ENCODE measurements around the gene GPR148.
"Not testable (repeated sequence)": the region's sequence is repeated elsewhere in the genome, so short reads cannot be mapped to it uniquely, and the experiment has no call there.

Gene GPR148, protein sequence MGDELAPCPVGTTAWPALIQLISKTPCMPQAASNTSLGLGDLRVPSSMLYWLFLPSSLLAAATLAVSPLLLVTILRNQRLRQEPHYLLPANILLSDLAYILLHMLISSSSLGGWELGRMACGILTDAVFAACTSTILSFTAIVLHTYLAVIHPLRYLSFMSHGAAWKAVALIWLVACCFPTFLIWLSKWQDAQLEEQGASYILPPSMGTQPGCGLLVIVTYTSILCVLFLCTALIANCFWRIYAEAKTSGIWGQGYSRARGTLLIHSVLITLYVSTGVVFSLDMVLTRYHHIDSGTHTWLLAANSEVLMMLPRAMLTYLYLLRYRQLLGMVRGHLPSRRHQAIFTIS

DNA sequence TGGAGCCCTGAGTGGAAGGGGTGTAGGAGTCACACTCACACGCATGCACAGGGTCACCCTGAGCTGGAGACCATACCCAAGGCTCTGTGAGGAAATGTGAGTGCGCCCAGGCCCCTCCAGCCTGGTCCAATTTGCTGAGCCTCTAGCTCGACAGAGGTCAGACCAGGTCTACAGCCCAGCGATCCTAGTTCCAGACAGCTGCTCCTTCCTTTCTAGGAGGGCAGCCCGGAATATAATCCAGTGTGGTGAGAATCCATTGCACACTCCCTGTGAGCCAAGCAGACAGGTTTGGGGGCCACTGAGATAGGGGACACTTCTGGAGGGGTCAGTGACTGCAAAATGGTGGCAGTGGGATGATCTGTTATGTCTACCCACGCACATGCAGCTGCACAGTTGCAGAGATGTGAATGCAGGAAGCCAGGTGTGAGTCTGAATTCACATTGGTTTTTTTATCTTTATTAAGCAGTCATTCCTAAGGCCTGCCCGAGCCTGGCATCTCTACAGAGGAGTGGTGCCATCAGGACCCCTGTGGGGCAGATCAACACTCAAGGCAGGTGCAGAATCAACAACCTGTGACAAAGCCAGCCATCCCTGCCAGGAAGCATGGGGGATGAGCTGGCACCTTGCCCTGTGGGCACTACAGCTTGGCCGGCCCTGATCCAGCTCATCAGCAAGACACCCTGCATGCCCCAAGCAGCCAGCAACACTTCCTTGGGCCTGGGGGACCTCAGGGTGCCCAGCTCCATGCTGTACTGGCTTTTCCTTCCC lies at the start of gene GPR148:
GPR148 (plus strand) TSS at position 522 of the 768 bp plus-strand sequence; CDS start at position 604, 82 bp downstream.
- DNase-seq, result no peak

DNA sequence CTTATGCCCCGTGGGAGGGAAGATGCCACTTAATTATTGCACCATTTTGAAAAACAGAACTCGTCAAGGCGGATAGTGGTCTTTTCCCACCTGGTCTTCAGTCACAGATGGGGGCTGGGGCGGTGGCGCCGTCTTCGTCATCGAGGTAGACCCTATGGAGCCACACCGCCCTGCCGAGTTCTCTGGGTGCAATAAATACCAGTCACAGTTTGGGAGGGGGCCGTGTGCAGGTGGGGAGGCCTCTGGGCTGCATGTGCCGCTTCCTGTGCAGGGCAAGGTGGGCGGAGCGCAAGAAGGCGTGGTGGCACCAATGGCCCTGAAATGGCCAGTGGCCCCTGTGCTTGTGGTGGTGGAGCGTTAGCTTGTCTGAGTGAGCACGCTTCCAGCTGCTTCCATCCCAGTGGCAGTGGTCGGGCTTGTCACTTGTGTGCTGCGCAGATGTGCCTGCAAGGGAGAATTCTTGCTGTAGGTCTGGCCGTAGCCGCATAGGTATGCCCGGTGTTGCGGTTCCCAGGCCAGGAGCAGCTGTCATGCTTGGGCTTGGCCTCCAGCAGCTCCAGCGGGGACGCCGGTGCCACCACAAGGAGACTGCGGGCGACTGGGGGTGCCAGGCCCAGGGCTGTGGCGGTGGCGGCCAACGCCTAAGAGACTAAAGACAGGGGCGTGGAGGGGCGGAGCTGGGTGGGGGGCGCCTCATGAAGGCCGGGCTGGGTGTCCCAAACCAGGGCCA lies 36.7 kb upstream of the GPR148 start:
- DNase-seq, result not testable (repeated sequence)

DNA sequence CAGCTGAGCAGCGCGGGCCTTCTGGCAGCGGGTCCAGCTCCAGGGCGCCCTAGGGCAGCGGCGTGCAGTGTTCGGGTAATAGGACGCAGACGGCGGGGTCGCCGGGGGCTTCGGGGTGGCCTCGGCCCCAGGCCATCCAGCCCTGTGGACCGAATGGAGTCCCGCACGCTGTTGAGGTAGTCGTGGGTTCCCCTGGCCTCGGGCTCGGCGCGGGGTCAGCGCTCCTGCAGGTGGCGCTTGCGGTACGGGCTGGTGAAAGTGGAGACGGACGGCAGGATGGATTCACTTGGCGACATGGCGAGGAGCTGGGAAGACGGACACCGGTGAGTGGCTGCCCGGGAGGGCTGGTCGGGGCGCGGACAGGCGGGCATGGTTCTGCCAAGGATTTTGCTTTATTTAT lies 35.4 kb upstream of the GPR148 start:
- not testable (repeated sequence) for DNase-seq

DNA sequence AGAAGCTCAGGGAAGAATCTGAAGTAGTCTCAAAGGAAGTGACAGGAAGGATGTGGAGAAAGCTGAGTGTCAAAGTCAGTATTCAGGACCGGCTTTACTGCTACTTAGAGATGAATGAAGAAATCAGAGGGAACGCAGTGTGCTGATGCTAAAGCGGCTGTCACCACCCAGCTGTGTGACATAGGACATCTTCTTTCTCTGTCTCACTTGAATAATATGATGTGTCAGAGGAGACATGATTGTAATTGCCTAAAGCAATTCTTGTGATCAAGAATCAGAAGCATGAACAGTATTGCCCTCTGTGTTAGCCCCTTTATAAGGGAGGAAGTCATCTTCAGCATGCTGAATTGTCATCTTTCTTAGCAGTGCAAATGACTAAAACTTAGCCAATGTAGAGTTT lies 25.6 kb upstream of the GPR148 start:
- not testable (repeated sequence) for DNase-seq

DNA sequence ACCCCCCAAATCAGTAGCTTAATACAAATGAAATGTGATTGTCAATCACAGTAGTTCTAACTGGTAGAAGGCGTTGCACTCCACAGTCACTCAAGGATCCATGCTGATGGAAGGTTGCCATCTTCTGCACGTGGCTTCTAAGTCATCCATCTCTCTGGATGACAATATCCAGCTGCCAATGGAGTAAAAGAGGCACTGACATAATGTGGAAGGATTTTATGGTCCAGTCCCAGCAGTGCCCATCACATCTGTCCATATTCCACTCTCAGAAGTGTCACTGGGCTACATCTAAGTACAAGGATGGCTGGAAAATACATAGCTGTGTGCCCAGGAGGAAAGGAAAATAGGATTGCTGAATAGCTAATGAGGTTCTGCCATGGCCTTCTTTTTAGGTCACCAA lies 14.1 kb upstream of the GPR148 start:
- not testable (repeated sequence) for DNase-seq

DNA sequence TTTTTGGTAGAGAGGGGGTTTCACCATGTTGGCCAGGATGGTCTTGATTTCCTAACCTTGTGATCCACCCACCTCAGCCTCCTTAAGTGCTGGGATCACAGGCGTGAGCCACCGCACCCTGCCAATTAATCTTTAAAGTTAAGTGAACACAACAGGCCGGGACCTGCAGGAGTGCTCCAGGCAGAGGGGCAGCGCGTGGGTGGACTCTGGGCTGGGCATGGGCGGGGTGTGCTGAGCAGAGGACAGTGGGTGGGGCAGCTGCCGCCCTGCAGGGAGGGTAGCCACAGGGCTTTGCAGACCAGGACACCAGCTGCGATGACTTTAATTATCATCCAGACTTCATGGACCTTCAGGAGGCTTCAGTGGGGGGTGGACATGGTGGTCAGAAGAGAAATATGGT lies 8.8 kb upstream of the GPR148 start:
- DNase-seq, result no peak

DNA sequence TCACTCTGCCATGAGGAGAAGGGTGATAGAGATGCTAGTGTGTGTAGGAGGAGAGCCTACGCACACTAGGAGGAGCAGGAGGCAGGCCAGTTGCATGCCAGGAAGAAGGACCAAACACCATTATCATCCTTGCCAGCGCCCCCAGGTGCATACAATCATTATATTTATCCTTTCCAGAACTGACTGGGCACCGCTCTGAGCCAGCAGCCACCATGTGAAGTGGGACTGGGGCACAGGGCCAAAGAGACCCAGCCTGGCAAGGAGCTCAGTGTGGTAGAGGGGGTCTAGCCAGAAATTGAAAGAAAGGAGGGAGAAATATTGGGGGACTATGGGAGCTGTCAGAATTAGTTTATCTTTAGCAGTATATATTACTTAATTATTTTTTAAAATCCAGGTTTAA lies 8.3 kb upstream of the GPR148 start:
- no peak for DNase-seq

DNA sequence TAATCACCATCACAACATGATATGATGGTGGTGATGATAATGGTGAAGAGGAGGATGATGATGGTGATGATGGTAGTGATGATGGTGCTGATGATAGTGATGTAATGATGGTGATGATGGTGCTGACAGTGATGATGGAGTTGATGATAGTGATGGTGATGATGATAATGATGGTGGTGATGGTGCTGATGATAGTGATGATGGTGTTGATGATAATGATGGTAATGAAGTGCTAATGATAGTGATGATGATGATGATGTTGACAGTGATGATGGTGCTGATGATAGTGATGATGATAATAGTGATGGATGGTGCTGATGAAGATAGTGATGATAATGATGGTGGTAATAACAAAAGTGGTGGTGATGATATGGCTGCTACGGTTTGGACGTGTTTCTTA lies 4.4 kb upstream of the GPR148 start:
- DNase-seq, result no peak

DNA sequence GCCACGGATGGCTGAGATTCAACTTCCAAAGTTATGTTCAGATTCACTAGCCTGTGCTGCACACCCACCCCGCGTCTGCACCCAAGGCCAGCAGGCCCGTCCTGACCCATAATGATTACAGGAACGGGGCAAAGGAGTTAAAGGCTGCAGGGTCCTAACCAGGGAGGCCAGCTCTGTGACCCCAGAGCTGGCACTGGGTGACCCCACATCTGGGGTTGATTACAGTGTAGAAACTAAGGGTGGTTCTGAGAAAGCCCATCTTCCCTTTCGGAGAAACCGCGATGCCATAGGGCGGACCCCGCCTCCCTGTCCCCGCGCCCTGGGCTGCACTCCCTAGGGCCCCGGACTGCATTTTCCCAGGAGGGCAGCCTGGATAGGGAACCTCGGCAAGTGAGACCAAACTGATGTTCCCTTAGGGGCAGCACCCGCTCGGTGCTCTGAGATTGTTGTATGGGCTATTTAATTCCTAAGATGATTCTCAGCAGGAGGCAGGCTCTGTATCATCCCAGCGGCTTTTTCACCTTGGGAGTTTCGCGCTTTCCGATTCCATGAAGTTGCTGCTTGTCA lies 2.2 kb upstream of the GPR148 start:
- no peak for DNase-seq

DNA sequence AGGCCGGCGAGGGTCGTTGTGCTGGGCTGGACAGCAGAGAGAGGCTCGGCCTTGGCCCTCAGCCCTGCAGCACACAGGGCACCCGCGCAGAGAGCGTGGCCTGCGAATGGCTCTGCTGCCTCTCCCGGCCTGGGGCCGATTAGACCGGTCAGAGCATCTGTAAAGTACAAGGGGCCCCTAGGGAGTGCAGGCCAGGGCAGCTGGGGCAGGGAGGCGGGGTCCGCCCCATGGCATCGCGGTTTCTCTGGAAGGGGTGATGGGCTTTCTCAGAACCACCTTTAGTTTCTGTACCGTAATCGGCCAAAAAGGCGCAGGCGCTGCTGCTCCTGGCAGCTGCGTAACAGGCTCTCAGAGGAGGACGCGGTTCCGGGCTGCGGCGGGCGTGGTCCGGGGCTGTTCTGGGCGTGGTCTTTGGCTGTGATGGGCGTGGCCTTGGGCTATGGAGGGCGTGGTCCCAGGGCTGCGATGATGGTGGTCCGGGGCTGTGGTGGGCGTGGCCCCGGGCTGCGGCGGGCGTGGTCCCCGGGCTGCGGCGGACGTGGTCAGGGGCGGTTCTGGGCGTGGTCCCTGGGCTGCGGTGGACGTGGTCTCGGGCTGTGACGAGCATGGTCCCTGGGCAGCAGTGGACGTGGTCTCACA lies 1.5 kb upstream of the GPR148 start:
- peak; percentile 85 for DNase-seq

DNA sequence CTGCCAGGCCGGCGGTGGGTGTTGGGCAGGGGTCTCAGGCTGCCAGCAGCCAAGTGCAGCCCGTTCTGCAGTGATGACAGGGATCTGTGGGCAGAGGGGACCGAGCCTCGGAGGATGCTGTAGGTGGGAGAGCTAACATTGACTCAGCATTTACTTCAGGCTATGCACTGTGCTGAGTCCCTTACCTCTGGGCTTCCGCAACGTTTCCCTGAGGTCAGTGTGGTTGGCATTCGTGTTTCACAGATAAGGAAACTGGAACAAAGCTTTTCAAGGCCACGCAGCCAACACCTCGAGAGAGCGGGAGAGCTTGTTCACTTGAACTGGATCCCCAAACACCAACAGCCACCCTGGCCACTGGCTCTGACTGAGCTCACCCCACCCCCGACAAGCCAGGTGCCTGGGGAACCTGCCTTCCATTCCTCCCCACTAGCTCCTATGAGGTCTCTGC lies 839 bp upstream of the GPR148 start:
- DNase-seq, result peak; percentile 19

DNA sequence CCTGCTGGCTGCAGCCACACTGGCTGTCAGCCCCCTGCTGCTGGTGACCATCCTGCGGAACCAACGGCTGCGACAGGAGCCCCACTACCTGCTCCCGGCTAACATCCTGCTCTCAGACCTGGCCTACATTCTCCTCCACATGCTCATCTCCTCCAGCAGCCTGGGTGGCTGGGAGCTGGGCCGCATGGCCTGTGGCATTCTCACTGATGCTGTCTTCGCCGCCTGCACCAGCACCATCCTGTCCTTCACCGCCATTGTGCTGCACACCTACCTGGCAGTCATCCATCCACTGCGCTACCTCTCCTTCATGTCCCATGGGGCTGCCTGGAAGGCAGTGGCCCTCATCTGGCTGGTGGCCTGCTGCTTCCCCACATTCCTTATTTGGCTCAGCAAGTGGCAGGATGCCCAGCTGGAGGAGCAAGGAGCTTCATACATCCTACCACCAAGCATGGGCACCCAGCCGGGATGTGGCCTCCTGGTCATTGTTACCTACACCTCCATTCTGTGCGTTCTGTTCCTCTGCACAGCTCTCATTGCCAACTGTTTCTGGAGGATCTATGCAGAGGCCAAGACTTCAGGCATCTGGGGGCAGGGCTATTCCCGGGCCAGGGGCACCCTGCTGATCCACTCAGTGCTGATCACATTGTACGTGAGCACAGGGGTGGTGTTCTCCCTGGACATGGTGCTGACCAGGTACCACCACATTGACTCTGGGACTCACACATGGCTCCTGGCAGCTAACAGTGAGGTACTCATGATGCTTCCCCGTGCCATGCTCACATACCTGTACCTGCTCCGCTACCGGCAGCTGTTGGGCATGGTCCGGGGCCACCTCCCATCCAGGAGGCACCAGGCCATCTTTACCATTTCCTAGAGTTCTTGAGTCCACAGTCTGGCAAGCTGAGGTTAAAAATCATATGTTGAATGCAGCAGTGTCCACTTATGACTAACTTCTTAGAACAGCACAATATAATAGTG lies 741 bp downstream of the GPR148 start:
- no peak for DNase-seq

DNA sequence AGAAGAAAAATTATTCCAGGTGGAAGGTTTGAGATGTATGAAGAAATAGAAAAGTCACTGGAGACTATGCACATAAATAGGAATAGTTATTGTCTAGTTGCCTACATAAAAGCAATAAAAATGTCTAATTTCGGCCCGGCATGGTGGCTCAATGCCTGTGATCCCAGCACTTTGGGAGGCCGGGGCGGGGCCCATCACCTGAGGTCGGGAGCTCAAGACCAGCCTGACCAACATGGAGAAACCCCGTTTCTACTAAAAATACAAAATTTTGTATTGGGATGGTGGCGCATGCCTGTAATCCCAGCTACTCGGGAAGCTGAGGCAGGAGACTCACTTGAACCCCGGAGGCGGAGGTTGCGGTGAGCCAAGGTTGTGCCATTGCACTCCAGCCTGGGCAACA lies 3.4 kb downstream of the GPR148 start:
- not testable (repeated sequence) for DNase-seq

DNA sequence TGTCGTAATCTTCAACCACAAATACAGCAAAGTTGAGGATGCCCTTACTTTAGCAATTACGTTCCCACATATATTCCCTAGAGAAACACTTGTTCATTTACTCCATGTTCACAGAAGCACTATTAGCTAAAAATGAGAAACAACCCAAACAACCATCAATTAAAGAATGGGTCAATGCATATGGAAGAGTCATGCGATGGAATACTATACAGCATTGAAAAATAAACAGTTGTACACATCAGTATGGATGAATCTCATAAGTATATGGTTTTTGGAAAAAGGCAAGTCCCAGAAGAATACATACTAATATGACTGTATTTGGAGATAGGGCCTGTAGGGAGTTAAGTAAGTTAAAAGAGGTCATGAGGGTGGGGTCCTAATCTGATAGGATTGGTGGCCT lies 6.3 kb downstream of the GPR148 start:
- DNase-seq, result no peak

DNA sequence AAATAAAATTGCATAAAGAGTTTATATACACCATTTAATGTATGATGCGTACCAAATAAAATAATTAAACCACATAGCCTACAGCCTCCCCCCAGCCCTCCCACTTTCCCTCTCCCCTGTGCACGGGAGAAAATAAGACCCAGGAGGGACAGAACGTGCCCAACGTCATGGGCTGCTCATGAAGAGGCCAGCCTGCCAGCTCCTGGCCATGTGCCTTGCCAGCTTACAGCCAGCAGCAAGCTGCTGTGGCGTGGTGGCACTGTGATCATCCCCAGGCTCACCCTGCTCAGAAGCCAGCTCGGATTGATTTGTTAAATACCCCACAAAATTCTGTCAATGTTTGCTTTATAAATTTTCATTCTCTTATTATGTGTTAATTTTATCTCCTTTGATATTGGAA lies 7.6 kb downstream of the GPR148 start:
- DNase-seq, result no peak

DNA sequence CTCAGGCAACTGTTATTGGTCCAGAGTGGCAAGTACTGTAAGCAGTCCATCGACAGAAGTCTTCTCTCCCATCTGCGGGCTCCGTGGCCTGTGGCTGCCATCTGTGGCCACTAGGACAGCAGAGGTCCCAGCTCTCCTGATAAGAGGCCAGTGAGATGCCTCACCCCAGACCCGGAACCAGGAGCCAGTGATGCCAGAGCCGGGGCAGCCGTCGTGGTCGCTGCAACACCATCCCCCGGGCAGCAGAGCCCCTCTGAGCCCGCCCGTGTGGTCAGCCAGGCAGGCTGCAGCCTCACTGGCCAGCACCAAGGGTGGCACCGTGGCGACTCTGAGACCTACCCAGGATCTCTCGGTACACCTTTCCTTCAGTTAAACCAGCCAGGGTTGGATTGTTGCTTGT lies 8.7 kb downstream of the GPR148 start:
- DNase-seq, result no peak

DNA sequence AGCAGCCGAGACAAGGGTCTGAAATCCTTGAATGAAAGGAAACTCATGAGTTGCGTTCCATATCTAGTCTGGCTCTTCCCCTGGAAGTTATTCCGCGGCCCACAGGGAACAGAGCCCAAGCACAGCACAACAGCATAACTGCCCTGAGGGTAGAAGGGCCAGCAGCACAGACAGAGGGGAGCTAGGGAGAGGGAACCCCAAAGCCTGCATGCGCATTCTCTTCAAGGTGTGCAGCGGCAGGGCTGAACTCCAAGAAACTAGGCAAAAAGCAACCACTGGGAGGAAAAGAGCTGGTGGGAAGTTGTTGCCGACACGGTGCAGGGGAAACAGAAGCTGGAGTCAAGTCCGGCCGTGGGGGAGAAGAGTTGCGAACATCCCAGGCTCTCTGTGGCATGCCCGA lies 11.8 kb downstream of the GPR148 start:
- no peak for DNase-seq

DNA sequence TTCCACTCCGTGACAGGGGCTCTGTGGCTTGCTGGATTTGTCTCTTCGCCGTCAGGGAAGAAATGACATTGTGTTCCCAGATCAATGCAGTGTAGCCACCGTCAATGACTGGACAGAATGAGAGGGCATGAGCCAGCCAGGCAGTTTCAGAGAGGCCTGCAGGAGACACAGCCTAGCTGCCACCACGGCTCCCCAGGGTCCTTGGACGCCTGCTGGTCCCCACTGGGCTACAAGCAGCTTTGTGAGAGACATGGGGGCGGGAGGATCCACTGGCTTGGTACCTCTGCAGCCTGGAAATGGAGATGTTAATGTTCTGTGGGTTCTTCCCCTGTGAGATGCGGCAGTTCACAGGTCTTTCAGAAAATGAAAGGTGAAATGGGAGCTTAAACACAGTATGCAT lies 14.4 kb downstream of the GPR148 start:
- no peak for DNase-seq

DNA sequence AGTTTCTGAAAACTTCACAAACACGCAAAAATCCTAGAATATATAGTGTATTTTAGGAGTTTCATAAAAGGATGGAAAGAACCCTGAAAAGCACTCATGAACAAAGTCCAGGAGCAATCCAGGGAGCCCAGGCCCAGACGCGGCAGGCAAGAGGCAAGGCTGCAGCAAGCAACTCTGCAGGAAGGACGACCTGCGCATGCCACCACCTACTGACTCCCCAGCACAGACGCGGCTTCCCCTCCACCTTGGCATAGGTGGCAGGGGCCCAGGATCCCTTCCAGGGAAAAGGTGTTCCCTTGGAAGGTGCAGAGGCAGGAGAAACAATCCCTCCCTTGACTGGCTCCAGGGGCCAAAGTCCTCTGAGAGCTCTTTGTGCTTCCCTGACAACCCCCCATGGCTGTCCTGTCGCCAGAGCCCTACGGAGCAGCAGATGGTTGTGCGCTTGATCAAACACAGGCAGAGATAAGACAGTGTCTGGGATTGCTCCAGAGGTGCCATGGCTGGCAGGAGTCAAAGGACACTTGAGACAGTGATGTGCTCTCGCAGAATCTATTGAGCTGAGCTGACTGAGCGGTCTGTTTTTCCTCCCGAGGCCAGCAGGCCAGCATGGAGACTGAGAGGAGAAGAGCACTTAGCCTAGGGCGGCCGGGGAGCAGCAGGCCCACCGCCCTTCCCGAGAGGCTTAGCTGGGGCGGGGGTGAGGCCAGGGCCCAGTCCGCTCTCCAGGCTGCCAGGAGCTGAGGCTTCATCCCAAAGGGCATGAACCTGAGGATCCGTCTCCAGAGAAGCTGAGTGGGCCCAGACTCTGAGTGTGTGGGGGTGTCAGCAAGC lies 15.6 kb downstream of the GPR148 start:
- DNase-seq, result no peak

DNA sequence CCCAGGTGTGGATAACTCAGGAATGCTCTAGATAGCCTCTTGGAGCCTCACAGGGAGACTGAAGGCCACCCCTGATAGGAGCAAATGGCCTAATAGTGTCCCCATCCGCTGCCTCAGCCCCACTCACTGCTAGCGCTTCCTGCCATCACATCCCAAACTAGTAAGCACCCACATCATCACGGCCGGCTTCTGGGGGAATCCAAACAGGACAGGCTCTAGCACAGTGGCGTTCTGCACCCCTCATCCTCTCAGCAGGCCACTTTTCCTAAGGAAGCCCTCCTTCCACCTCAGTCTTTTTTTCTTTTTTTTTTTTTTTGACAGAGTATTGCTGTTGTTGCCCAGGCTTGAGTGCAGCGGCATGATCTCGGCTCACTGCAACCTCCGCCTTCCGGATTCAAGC lies 20.2 kb downstream of the GPR148 start:
- DNase-seq, result no peak

DNA sequence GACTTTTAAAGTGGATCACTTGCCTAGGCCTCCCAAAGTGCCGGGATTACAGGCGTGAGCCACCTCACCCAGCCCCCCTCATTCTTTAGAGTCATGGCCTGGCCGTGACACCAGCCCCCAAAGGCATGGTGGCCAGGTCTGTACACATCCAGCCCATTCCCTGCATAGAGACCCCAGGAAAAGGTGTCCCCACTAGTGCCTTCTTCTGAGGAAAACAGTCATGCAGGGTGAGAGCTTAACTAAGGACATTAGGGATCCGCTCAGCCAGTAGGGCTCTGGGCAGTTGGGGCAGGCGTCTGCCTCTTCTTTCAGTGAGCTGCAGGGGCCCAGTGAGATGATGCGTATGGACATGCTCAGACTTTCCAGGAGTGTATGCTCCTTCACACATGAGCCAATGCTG lies 20.8 kb downstream of the GPR148 start:
- DNase-seq, result no peak
